Osteocyte (in vitro differentiated cells): ENCODE measurements around the gene FUT1. TPM values are rescaled to one million over a fixed set of nuclear protein-coding genes. Genes with fewer than 3 reads are reported as not detected.

Source experiments
- DNase-seq: peaks from one replicate; pipeline ENCODE4 v3.0.0; 2021; ENCODE audit warnings: mixed read lengths; ENCODE audit not compliant: unreplicated experiment; ENCODE audit errors: extremely low spot score
- H3K27ac Mint-ChIP-seq: one replicate; pipeline ENCODE4 v1.8.0; 2021; ENCODE audit warnings: mild to moderate bottlenecking, mixed read lengths; ENCODE audit not compliant: unreplicated experiment
- H3K27me3 Mint-ChIP-seq: one replicate; pipeline ENCODE4 v1.8.0; 2021; ENCODE audit warnings: mixed read lengths; ENCODE audit not compliant: unreplicated experiment
- H3K36me3 Mint-ChIP-seq: one replicate; pipeline ENCODE4 v1.8.0; 2021; ENCODE audit warnings: mixed read lengths; ENCODE audit not compliant: unreplicated experiment
- H3K4me1 Mint-ChIP-seq: one replicate; pipeline ENCODE4 v1.8.0; 2021; ENCODE audit warnings: mixed read lengths; ENCODE audit not compliant: unreplicated experiment
- H3K4me3 Mint-ChIP-seq: one replicate; pipeline ENCODE4 v1.8.0; 2021; ENCODE audit warnings: mild to moderate bottlenecking, moderate library complexity, mixed read lengths; ENCODE audit not compliant: unreplicated experiment
- H3K9me3 Mint-ChIP-seq: one replicate; pipeline ENCODE4 v1.8.0; 2021; ENCODE audit warnings: mixed read lengths; ENCODE audit not compliant: unreplicated experiment
- CTCF ChIP-seq: fragments of 200-600 bp; sonication (generic); IDR thresholded peaks from 2 replicates; pipeline ENCODE4 v1.5.0; 2021; ENCODE audit warnings: antibody characterized with exemption, mild to moderate bottlenecking, moderate library complexity
- total RNA-seq: library from RNA; stranded (reverse); gene quantifications from 2 replicates; pipeline ENCODE4 v1.2.1, GENCODE V29; 2021

FUT1 gene
- total RNA-seq, 1 donor from 2014 or later, result 0.11 TPM

GRCh38 chr19:48702701-48703100 is 49.7 kb downstream of the FUT1 start:
- TF ChIP-seq CTCF, result no peak
- peaks cover 2% of the 10 kb centered on the region for H3K27me3 Mint-ChIP-seq
- peaks cover 2% of the 10 kb centered on the region for H3K36me3 Mint-ChIP-seq
- H3K4me3 Mint-ChIP-seq, result no peak overlapping the region
- peaks cover 4% of the 10 kb centered on the region for H3K4me1 Mint-ChIP-seq
- no peaks in the 10 kb centered on the region for H3K9me3 Mint-ChIP-seq
- H3K27ac Mint-ChIP-seq, result no peak overlapping the region
- DNase-seq, result no peak

GRCh38 chr19:48698046-48698445 is 54.4 kb downstream of the FUT1 start:
- no peak for DNase-seq
- H3K4me3 Mint-ChIP-seq, result no peak overlapping the region
- H3K9me3 Mint-ChIP-seq, result no peaks in the 10 kb centered on the region
- peaks cover 13% of the 10 kb centered on the region for H3K4me1 Mint-ChIP-seq
- no peak for TF ChIP-seq CTCF
- no peak overlapping the region for H3K27ac Mint-ChIP-seq
- peaks cover 7% of the 10 kb centered on the region for H3K27me3 Mint-ChIP-seq
- H3K36me3 Mint-ChIP-seq, result peaks cover 2% of the 10 kb centered on the region

Other genes with a start within 250 kb of the FUT1 start
- 0.32 and 0.39 TPM in 2 replicates for gene LMTK3, start 240.8 kb downstream of the FUT1 start, total RNA-seq
- not detected in 2 replicates for gene SULT2B1, start 200.5 kb downstream of the FUT1 start, total RNA-seq
- not detected in 2 replicates for gene SPACA4, start 145.9 kb downstream of the FUT1 start, total RNA-seq
- 1.1 and 1.3 TPM in 2 replicates for gene FAM83E, start 137.6 kb downstream of the FUT1 start, total RNA-seq
- 1,287 and 1,310 TPM in 2 replicates for gene RPL18, start 133.5 kb downstream of the FUT1 start, total RNA-seq
- 34.4 and 34.7 TPM in 2 replicates for gene SPHK2, start 133.1 kb downstream of the FUT1 start, total RNA-seq
- gene DBP, start 115.3 kb downstream of the FUT1 start, total RNA-seq, result 18.5 and 20.3 TPM in 2 replicates
- gene CA11, start 106.5 kb downstream of the FUT1 start, total RNA-seq, result 34.2 and 40.7 TPM in 2 replicates
- 1.3 and 1.7 TPM in 2 replicates for gene NTN5, start 79.6 kb downstream of the FUT1 start, total RNA-seq
- gene FUT2, start 56.7 kb downstream of the FUT1 start, total RNA-seq, result not detected in 2 replicates
- 1.3 and 1.8 TPM in 2 replicates for gene MAMSTR, start 32.9 kb downstream of the FUT1 start, total RNA-seq
- gene RASIP1, start 12.0 kb downstream of the FUT1 start, total RNA-seq, result 0.43 and 0.57 TPM in 2 replicates
- gene IZUMO1, start 5.7 kb downstream of the FUT1 start, total RNA-seq, result not detected in 2 replicates
- gene FGF21, start 2.9 kb upstream of the FUT1 start, total RNA-seq, result not detected in 2 replicates
- 48.5 and 50.5 TPM in 2 replicates for gene BCAT2, start 58.4 kb upstream of the FUT1 start, total RNA-seq
- gene HSD17B14, start 83.8 kb upstream of the FUT1 start, total RNA-seq, result 23.9 and 29.1 TPM in 2 replicates
- gene PLEKHA4, start 116.0 kb upstream of the FUT1 start, total RNA-seq, result 31.0 and 40.0 TPM in 2 replicates
- 96.5 and 118 TPM in 2 replicates for gene PPP1R15A, start 119.8 kb upstream of the FUT1 start, total RNA-seq
- not detected in 2 replicates for gene TULP2, start 146.1 kb upstream of the FUT1 start, total RNA-seq
- 260 and 264 TPM in 2 replicates for gene NUCB1, start 147.7 kb upstream of the FUT1 start, total RNA-seq
- gene DHDH, start 181.1 kb upstream of the FUT1 start, total RNA-seq, result 0.67 TPM in 1 of 2 replicates, not detected in the other
- 154 and 172 TPM in 2 replicates for gene BAX, start 202.2 kb upstream of the FUT1 start, total RNA-seq
- 2,724 and 2,792 TPM in 2 replicates for gene FTL, start 212.7 kb upstream of the FUT1 start, total RNA-seq
- gene GYS1, start 240.7 kb upstream of the FUT1 start, total RNA-seq, result 37.6 and 42.2 TPM in 2 replicates
- 61.2 and 64.2 TPM in 2 replicates for gene RUVBL2, start 241.2 kb upstream of the FUT1 start, total RNA-seq